ENCODE measurements around the gene PPP2R5D.

DNA sequence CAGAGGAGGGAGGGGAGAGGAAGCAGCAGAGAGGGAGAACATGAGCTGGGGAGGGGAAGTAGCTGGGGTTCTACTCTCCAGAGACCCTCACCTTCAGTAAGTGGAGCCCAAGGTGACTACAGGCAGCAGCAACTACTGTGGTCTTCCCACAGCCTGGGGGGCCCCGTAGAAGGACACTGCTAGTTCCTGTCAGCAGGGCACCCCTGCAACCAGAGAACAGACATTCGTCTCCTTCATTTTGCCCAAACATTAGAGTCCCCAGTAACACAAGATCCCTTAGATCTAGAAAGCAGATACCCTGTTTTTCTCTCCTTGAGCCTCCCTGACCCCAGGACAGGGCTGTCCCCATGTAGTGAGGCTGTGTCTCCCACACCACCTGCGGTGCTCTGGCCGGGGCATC lies 15.6 kb upstream of the PPP2R5D start:
- TF ChIP-seq ZNF274 (IDR thresholded peaks at IDR 0.05; ENCODE audit: low read depth, low read length) (no peak), SUZ12 (IDR thresholded peaks at IDR 0.05; ENCODE audit: extremely low read depth, insufficient read depth, insufficient read length) (no peak)

Measured in NT2/D1 (cell line).